ENCODE results near the gene PITPNB.

Gene PITPNB

DNA sequence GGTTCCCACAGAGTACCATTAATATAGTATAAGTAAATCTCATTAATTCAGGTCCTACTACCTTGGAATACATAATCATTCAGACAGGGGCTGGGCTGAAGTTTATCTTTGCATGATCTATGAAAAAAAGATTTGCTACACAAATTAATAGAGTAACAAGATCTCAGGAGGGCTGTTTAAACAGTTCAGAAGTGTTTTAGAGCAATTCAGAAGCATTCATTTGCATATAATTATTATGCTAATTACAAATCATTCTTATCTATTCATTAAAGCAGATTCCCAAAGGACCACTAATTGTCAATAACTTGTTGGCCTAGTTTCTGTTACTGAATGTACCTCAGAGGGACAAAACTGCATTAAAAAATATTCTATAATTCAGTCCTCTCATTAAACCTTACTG is 40.5 kb downstream of the PITPNB start:
- no peak for DNase-seq

DNA sequence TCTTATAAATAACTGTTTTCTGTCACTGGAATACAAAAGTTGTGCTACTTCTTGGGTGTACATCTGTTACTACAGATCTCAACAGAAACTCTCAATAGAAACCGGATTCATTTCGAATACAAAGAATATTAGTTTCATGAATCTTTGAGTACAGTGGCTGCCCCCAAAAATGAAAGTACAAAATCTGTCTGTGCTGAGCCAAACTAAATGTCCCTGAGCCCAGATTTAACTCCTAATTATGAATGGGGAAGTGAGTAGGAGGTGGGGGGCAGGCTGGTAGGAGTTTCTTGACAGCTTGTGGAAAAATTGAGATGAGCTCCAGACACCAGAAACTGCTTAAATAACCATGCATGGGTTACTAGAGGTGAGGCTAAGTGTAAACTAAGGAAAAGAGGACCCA is 41.6 kb downstream of the PITPNB start:
- DNase-seq = no peak

DNA sequence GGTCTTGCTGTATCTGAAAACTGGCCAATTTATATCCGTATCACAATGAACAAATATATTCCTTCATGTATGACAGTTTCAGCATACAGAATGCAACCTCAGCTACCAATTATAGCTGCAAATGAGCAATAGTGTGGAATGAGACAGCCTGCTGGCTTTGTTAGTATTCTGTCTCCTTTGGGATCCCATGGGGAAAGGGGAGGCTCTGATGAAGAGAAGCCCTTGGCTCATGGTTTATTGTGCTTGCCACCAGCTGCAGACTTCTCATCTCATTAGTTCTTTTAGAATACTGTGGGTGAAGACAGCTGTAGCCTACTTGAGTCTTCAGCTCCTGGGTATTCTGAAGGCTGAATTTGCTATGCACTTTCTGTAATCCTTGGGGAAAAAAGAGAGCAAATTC is 42.4 kb downstream of the PITPNB start:
- no peak for DNase-seq

DNA sequence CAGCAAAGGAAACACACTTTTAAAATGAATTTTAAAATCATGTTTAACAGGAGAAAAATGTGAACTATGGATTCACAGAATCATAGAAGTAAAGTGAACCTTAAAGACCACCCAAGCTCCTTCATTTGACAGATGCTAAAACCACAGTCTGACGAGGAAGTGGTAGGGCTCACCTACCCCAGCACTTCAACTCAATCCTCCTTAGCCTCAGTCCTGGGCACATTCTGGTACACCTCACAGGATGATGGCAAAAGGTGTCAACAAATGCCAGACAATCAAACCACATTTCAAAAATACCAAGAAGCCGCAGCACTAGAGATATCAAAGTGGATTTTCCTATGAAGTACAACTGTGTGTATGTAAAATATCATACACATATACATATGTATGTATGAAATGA is 43.1 kb downstream of the PITPNB start:
- DNase-seq = no peak

DNA sequence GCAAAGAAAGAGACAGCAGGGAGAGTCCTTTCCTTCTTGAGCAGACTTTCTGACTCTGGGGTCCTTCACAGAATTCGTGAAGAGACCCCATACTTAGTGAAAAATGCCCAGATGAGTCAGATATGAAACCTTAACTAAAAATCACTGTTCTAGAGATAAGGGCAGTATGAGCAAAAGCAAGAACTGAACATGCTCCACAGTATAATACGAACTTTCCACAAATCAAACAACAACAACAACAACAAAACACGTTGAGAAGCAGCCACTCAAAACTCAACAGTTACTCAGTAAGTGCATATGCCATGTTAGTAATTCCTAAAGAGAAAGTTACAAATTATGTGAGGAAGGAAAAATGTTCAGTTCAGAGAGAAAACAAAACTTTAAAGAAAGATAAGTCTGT is 44.3 kb downstream of the PITPNB start:
- DNase-seq = no peak

DNA sequence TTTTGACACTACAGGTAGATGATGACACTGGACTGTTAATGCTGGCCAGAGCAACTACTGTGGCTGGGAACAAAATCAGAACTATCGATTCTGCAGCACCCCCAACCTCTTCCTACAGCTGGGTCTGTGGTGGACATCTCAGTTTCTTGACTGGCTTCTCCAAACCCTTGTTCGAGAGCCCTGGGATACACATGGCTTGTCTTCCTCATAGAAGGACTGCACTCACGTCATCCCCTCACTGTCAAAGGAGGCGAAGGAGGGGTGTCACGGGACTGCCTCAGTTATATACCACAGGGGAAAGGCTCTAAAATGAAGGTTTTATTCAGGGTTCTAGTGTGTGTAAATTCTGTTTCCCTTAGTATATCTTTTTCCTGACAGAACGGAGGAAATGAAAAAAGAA is 44.9 kb downstream of the PITPNB start:
- DNase-seq = no peak

DNA sequence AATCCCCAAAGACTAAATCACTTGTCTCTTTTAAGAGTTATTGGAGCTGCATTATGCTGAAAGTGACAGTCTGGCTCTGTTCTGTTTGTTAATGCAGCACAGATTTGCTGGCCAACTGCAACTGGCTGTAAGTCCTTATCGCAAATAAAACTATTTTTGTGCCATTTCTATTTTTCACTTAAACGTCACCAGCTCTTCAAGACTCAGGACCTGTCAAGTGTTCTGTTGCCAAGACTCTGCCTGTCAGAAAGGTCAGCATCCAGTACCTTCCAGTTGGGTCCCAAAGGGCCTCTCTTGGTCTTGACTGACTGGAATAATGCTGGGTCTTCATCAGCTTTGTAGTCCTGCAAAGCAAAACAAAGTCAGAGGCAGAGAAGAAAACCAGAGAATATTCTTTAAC is 45.6 kb downstream of the PITPNB start:
- DNase-seq = no peak

DNA sequence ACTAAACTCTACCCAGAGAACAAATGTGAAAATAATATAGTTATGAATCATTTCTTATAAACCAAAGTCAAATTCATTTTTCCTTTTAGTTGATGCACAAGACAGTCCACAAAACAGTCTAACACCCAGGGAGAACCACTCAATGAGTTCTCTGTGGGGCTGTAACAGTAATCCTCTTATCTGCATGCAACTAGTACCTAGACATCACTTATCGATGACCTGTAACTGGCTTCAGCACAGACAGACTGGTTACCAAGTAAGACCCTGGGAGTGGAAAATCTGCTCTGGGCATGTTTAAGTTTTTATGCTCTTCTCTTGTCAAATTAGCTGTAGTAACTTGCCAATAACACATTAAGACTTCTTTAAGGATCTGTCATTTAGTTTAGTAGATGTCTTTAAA is 46.6 kb downstream of the PITPNB start:
- no peak for DNase-seq

DNA sequence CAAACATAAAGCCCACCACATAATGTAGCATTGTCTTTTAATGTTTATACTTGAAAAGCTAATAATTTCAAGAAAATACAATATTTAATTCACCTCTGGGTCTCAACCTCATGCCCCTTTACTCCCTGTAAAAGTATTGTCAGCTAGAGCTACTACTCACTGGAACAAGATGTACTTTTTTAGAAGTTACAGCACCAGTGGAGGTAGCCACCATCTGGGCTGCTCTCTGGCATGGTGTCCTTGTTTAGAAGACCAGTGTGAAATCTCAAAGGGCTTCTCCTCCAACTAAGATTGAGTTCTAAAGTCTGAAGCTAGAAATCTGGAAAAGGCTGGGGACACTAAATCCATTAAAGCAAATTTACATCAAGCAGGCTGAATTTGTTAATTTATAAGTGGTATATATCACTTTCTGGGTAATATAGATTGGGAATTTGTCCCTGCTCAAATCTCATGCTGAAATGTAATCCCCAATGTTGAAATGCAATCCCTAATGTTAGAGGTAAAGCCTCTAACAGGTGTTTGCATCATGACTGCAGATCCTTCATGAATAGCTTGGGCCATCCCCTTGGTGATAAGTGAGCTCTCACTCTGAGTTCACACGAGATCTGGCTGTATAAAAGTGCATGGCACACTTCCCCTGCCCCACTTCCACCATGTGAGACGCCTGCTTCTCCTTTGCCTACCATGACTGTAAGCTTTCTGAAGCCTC is 47.6 kb downstream of the PITPNB start:
- no peak for DNase-seq

DNA sequence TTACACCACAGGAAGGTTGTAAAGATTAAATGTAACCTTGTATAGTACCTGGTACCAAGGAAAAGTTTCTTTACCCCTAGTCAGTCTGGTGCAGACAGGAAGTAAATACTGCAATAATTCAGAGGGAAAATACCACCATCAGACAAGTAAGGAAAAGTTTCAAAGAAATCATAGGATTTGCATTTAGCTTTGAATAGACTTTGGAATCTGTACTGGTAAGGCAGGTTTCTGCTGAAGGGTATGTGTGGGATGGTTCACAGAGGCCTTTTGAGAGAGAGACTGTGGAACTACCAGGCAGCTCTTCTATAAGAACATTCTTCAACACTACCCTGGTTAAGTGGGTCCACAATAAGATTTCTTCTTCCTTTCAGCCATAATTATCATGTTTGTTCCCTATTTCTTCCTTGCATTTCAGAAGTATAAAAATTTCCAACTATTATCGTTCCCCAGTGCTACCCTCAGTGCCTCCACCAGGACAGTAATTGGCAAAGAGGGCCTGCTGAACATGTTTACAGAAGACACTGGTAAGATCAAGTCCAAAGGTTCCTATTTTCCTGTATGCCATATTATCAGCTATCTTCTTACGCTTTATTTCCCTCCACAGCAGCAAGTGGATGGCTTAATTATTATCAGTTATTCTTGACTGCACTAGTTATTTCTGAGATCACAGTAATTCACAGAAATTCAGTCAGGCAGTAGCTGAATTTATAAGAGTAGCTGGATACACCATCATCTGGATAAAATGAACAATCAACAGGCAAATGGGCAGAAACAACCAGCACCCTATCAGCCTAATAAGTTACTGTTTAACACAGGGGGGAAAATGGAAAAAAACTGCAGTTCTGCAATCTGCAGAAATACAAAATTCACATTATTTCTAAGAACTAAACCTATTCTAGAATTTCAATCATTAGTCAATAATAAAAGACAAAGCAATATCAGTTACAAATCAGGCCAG is 48.5 kb downstream of the PITPNB start:
- no peak for DNase-seq

DNA sequence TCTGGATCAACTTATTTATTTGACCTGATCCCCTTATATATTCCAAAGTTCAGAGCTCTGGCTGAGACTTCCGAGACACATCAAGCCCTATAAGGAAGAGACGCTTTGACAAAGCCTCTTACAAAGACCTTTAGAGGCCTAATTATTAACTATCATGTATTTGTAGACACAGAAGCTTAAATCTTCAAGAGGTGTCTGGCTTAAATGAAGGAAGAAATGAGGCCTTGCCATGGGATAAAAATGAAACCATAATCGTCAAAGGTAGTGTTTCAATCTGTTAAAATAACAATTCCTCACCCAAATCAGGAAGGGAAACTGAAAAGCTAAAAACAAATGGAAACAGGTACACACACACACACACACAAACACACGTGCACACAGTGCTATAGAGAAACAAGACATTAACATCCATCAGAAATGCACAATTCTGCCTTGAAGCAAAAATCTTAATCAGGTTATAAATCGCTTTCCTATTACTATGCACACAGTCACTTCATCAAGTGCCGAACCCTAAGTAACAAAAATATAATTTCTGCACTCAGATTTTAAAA is 50.2 kb downstream of the PITPNB start:
- no peak for DNase-seq

DNA sequence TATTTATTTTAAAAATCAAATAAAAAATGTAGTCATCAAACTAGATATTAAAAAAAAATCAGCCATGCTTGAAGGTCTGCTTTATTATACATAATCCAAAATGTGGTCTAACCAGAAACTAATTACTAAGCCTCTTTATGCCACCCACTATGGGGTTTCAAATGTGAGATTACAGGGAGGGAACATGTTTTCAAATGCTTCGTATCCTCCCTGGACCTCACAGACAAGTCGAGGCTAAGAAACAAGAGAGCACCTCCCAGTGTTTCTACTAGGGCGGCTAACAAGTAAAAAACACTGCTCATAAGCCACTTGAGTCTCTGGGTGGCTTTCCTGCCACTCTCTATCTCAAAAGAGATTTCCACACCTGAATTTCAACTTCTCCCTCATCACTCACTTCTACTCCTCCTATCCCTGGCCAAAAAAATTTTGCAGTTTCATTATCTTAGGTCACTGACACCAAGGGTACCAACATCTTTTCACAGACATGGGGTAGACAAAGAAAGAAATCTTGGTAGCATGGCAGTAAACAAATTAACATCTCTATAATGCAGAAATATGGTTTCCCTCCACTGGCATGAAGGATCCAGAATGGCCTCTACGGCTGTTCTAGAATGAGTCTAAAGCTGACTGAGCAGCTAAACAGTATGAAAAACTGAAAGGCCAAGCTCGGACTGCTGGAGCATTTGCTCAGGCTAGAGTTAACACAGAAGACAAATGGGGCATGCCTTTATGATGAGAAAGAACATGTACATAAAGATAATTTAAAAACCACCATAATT is 50.9 kb downstream of the PITPNB start:
- no peak for DNase-seq

DNA sequence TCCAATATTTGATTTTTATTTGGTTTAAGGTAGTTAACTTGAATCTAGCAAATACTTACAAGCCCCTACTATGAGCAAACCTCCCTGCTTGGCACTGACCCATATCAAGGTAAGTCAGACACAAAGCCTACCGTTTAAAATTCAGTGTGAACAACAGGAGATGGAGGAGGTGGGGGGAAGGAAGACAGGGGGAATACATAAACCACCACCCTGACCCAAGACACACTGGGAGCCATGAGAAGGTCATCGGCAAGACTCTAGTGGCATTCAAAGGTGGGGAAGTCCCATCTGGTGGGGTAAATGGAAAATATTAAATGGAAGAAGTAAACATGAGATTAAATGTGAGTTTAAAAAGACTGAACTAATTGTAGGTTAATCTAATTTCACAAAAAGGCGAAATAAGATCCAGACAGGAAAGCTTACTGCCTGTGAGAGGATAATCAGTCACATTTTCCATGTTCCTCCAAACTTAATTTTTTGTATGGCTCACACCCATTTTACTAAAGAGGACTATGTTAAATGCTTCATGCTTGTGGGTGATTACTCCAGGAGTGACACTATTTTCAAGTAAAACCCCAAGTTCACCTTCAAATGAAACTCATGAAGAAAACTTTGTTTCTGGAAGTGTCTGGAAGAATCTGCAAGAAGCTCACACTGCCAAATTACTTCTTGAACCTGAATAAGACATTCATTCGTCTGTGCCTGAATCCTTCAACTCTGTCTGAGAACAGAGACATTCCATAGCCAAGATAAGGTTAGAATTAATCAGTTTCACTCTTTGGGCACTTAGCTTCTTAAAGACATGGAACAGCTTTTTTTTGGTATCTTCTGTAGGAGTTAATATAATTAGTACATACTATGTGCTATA is 51.7 kb downstream of the PITPNB start:
- no peak for DNase-seq

DNA sequence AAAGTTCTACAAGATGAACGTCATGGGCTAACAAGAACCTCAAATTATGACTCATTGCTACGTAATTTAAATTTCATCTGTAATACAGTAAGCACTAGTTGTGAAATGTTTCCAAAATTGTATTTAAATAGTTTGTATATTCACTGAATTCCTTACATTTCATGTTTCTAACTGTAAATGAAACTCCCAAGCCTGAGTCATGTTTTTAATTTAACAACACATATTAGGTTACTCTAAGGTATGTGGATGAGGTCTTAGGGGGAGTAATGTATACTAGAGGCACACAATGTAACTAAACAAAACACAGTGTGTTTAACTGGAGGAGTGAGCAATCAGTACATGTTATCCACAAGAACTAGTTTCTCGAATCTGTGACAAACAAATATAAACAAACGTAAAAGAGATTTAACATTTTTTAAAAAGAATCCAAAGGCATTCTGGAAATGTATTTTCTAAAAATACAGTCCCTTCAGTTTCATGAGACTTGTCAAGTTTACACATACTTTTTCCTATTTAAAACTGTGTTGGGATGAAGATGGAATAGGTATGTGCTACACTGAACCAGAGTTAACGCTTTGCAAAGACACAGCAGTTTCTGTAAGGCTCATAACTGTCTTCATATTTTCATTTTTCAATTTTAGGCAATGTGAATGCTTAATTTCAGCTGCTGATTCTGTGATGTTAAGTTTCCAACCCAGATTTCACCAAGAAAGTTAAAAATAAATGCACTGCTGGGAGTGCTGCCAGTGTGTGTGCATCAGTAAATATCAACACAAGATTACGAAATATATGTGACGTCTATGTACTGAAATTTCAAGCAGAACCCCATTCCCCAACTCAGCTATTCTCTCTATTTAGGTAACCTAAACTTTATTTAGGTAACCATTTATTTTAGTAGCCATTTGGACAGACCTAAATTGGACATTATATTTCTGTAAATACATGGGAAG is 52.6 kb downstream of the PITPNB start:
- no peak for DNase-seq

DNA sequence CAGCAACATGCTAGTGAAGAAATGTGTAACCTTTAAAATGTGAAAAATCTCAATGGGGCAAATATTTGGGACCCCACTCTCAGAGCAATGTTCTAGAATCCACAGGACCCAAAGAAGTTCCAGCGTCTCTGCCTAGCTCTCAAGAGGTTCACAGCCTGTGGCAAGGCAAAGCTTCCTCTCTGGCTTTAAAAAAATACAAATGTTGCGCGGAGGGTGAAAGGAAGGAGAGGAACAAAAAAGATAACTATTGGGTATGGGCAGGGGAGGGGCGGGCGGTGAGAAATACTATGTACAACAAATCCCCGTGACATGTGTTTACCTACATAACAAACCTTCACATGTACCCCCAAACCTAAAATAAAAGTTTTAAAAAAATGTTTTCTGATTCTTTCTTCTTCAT is 53.6 kb downstream of the PITPNB start:
- DNase-seq = no peak

DNA sequence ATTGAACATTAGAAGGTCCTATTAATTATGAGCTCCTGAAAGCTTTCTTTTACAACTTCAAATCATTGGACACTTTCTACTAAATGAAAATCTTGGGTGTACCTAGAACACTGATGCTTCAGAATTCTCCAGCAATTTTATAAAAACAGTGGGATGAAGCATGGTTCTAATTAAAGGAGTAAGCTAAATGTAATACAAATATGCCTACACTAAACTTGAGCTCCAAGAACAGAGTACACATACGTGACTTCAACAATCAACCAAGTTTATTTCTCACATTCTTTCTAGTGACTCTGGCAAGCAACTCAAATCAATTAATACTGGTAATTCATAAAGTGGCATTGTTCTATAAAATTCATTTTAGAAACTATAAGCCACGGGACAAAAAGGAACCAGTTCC is 55.5 kb downstream of the PITPNB start:
- DNase-seq = no peak

DNA sequence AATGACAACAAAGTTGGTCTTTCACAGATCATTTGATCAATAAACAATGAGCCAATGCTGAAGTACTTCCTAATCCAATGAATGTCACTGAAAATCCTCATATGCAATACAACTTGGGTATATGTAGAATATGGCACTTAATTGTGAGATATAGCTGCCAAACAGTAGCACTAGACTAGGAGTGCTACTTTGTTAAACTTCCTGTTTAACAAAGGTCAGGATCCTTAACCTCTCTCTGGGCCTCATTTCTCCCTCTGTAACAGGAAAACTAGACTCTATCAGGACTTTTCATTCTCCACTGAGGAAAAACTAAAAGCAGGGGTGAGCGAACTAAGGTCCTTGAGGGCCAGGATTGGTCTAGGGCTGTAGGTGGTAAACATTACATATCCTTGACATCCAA is 56.1 kb downstream of the PITPNB start:
- DNase-seq = no peak

DNA sequence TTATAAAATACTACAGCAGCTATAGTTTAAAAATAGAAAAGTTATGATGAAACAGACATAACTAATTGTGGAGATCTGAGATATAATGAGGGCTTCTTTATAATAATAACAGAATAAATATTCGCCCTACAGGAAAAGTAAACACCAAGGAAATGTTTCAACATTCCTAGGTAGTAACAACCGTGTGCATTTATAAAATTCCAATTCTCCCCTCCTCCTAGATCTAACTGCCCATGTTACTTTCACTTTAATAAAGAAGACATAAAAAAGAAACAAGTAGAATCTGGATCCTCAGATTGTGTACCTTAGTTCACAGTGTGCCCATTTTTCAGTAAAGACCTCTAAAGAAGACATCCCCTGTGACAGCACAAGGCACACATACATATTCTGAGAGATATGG is 59.7 kb downstream of the PITPNB start:
- DNase-seq = no peak

DNA sequence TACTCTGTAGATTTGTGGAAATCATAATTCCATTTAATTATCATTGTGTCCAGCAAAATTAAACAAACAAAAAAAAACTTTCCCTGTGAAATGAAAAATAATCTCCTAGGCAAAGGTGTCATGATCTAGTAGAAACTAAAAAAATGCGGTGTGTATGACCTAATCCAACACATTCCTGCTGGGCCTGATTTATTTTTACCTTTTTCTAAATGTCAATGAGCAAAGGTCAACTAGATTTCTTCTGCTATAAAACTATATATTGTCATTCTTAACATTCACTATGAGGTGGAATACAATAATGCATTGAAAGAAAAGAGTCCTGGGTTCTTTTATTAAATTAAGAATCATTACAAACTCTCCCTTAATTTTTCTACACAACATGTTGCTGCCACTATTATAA is 60.4 kb downstream of the PITPNB start:
- no peak for DNase-seq

DNA sequence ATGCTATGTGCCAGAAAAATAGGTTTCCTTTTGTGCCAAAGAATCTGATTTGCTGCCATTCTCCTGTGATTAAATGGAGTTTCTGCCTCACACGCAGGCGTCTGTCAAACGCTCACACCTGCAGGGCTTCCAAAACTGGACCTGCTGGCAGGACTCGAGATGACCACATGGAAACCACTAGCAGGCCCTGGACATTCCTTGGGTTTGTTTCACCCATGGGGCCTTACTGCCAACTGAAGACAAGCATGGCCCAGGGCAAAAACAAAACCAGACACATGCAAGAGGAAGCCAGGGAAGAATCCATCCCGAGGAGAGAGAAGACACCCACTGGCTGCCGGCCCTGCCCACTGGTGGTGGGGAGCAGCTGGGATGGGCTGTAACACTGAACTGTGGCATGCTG is 61.6 kb downstream of the PITPNB start:
- no peak for DNase-seq

DNA sequence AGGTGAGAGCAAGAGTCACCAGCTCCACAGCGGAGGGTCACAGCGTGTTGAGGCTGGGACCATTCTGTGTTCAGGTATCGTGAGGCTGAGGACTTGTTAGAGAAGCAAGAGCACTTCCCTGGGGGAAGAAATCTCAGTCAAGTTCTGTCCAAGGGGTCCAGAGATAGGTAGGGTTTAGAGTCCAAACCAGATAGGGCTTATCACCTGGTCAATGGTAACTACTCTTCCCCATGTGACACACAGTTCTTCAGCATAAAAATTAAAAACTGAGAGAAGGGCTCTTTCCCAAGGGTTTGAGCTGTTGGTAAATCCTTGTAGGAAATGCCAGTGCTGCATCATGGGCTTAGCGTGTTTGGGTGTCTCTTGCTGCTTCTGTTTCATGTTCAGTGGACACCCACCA is 62.7 kb downstream of the PITPNB start:
- DNase-seq = no peak
